ENCODE data around the gene EVI5.

Gene EVI5

DNA sequence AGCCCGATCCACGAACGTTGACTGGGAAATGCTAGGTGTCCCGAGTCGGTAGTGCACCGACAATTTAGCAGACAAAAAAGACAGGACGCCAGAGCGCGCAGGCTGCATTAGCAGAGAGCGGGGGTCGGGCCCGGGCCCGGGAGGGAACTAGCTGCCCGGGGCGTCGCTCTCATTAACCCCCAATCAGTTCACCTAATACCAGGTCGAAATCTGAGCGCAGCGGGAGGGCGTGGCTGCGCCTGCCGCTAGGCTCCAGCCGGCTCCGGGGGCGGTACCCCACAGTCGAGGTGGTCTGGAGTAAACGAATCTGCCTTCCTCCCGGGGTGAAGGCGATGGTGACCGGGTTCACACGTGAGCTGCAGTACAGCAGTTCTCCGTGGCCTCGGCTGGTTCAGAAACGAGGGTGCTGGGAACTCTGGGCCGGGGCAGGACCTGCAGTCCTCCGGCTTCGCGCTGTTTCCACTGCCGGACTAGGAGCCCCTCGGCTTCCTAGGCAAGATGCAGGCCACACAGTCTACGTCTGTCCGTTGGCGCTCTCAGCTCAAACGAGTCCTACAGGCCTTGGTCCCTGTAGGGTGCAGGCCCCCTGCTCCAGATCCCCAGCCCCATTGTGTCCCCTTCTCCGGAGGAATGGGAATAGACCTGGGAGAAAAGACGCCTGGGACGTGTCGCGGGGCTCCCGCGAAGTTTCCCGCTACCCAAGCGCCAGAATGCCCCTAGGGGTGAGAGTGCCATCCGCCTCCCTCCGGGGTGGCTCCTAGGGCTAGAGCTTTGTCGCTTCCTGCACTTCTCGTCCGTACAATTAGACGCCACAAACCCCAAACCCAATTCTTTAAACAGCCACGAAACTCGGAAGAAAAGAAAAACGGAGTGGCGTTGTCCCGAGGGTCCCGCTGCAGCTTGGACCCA, 300.2 kb downstream of the EVI5 start:
- no peak for DNase-seq (ENCODE audit: low read depth, low spot score)

DNA sequence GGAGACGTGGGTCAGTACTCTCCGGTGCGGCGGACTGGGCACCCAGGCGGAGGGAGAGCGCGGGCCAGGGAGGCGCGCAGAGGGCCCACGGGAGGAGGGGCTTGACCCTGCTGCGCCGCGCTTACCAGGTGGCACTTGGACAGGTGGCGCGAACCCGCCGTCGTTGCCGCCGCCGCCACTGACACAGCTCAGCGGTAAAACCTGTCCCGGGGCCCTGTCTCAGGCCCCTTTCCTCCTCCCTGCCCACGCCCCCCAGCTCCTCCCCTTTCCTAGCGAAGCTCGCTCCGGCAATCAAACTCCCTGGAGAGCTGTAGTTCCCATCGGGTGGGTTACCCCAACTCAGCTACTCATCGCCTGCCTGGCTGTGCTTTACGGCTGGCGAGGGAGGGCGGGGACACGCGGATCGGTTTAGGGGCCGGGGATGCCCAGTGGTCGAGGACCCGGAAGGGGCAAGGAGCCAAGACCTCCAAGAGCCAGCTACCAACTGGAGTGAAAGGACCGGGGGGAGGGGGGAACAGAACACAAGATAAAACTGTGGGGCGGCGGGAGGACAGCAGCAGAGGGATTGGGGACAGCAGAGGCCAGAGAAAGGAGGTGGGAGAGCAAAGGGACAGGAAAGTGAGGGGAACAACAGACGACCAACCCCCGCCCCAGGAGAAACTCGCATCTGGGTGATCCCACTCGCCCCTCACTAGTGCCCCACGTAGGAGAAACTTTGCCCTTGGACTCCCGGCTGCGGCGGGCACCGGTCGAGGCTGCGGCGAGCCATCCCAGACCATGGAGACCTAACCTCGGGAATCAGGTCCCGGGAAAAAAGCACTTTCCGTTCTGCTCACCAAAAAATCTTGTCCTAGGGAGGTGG, 301.1 kb downstream of the EVI5 start:
- no peak for DNase-seq (ENCODE audit: low read depth, low spot score)

DNA sequence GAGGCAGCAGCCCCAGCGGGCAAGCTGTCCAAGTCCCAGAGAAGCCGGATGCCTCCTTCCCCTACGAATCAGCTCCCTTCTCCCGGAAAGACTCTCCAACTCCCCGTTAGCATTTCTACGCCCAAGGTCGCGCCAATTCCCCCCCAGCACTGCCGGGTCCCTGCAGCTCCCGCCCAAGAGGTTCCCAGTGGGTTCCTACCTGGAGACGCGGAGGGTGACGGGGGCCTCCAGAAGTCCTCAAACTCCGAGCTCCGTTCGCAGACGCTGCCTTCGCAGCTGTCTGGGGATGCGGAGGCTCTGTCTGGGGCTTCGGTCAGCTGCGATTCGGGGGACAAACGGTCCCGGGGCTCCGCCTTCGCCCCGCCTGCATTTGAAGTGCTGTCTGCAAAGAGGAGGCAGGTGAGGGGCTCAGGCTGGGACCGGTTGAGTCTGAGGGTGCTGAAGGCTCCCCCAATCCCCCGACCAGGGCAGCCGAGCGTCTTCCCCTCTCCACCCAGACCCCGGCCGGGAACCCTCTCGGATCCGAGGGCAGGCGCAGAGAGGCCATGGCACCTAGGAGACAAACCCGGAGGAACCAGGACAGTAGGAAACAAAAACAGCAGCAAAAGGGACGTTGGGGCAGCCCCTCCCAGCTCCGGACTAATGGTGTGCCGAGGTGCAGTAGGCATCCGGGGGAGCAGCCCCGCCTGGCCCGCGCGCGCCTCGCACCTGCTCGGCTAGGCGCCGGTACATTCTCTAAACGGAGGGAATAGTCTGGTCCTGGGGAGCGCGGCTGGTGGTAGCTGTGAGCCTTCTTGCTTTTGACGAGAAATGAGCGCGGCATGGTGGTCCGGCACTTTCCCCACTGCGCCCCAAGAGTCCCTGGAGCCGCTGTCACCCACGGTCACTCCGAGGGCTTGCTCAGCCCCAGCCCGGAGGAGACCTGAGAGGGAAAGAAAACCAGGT, 302.0 kb downstream of the EVI5 start:
- no peak for DNase-seq (ENCODE audit: low read depth, low spot score)

GRCh38 chr1:92481971-92482664, 302.8 kb downstream of the EVI5 start:
- DNase-seq (ENCODE audit: low read depth, low spot score), result no peak

GRCh38 chr1:92481599-92481925, 303.3 kb downstream of the EVI5 start:
- DNase-seq (ENCODE audit: low read depth, low spot score), result no peak

DNA sequence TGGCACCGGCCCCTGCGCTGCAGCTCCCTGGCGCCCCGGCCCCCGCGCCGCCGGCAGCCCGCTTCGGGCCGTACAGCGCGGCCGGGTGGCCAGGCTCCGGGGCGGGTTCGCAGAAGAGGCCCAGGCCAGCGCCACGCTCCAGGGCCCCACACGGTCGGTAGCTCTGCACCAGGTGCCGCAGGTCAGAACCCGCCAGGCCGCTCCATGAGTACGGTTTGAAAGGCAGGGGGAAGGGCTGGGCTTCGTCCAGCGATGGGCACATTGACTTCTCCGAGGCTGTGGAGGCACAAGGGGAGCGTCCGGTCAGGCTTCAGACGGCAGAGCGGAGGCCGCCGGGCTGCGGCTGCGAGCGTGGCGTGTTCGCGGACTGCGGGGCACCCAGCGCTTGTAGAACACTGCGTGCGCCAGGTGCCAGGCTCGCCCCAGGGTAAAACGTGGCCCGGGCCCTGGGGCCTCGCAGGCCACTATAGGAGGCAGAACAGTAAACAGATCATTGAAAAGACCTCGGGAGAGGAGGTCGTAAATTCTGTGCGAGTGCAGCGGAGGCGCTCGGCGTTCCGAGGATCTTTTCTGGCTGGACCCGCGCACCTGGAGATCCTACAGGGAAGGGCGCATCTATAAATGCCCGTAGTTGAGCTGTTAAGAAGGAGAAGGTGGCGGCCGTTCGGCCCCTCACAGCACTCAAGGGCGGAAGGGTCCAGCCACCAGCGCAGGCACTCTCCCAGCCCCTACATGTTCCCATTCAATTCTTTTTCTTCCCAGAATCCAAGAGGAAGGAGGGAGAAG, 303.9 kb downstream of the EVI5 start:
- no peak for DNase-seq (ENCODE audit: low read depth, low spot score)

GRCh38 chr1:92480200-92480812, 304.6 kb downstream of the EVI5 start:
- DNase-seq (ENCODE audit: low read depth, low spot score), result no peak

- no peak for DNase-seq (ENCODE audit: low read depth, low spot score)
These were observed 305.3 kb downstream of the EVI5 start for GRCh38 chr1:92479587-92479986.

- no peak for DNase-seq (ENCODE audit: low read depth, low spot score)
These were observed 306.5 kb downstream of the EVI5 start for GRCh38 chr1:92478393-92478792.

DNA sequence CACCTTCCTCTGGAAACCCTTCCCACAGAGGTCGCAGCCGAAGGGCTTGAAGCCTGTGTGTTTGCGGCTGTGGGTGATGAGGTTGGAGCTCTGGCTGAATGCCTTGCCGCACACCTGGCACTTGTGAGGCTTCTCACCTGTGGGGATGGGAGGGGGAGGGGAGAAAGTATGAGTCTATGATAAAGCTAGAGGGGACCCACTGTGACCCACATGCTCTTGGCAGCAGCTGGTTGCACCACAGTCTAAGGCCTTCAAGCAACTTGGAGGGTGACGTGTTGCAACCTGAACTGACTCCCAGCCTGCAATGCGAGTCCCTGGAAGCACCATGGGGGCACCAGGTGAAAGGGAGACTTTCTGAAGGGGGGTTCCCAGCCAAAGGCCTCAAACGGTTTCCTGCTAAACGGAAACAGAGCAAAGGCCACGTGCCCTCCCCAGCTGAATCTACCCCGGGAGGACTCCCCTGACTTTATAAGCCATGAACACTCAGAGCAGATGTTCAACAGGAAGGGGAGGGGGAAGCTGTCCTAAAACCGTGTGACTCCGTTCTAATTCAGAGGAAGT, 308.8 kb downstream of the EVI5 start:
- no peak for DNase-seq (ENCODE audit: low read depth, low spot score)

- no peak for DNase-seq (ENCODE audit: low read depth, low spot score)
These were observed 309.9 kb downstream of the EVI5 start for GRCh38 chr1:92475029-92475428.

DNA sequence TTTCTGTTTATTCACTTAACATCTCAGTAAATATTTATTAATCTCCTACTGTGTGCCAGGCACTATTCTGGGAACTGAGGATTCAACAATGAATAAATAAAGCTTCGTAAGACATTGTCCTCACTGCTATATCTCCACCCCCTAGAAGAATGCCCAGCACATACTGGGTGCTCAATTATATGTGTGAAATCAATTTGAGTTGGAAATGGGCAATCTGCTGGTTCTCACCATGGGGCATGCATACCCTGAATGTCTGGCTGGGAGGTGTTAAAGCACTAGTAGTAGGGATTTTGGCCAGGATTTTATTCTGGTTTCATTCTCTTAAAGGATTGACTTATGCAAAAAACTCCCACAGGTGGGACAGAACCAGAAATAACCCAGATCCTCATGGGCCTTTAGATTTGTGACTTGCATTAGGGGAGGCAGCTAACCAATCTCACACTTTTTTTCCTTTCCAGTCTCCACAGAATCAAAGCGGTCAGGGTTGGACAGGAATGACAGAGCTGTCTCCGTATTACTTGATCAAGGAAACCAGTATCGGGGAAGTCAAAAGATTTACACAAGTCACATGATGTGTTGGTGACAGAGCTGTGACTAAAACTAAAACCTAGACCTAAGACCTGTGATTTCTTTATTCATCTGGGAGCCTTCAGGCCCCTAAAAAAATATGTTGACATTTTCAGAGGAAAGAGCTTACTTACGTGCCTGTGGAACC, 311.0 kb downstream of the EVI5 start:
- no peak for DNase-seq (ENCODE audit: low read depth, low spot score)

DNA sequence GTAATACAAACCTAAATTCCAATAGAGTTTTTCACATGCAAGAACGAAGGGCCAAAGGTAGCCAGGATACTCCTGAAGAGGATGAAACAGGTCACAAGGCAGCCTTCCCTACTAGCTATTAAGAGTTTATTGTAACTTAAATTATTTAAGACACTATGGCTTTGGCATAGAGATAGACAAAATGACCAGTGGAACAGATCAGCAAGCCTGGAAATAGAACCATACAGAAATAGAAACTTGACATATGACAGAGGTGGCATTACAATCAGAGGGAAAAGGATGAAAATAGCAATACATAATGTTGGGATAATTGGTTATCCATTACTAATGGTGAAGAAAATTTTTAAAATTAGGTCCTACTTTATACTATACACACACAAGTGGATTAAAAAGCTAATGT, 314.7 kb downstream of the EVI5 start:
- no peak for DNase-seq (ENCODE audit: low read depth, low spot score)

GRCh38 chr1:92466683-92467352, 318.1 kb downstream of the EVI5 start:
- no peak for DNase-seq (ENCODE audit: low read depth, low spot score)

DNA sequence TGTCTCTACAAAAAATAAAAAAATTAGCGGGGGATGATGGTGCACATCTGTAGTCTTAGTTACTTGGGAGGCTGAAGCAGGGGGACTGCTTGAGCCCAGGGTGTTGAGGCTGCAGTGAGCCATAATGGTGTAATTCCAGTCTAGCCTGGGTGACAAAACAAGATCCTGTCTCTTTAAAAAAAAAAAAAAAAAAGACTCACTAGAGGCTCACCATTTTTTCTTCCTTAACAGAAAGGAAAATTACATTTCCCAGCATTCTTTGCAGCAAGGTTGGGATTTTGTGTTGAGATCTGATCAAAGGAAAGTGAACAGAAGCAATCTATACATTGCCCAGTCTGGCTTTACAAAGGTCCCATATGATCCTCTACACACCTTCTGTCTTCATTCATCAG, 319.7 kb downstream of the EVI5 start:
- DNase-seq (ENCODE audit: low read depth, low spot score), result no peak

GRCh38 chr1:92464588-92465255, 320.2 kb downstream of the EVI5 start:
- DNase-seq (ENCODE audit: low read depth, low spot score), result no peak

DNA sequence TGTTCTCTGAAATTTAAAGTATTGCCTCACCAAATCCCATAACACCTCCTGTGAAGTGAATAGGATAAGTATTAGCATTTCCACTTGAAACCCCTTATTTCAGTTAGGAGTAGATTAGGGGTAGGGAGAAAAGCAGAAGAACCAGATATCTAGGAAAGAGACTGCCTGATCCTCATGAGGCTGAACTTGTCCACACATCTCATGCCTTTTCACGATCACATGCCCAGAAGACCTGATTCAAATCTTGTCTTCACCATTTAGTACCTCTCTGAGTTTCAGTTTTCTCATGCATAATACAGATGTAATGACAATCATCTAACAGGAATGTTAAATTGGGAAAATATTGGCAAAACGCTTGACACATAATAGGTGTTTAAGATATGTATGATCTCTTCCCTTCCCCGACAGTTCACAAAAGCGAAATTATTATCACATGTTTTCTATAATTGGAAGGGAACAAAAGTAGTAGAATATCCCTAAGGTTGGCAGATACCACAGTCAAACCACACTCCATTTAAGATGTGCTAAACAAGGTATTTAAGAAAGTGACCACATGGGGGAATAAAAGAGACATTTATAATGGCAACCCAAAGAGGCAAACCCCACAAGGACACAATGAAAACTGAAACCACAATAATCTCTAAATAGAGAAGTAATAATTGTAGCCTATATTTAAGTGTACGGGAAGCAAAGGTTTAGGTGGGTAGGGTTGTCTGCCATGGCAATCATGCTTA, 323.4 kb downstream of the EVI5 start:
- no peak for DNase-seq (ENCODE audit: low read depth, low spot score)

All from brain pericyte (primary cell).